H1 (cell line): Measurements from ENCODE around the gene RAB3GAP1. TPM values are rescaled to one million over a fixed set of nuclear protein-coding genes. Genes with fewer than 3 reads are reported as not detected.
A peak's percentile ranks its signal among the peaks of the same experiment; 100 is the strongest.

Experiments used
- CTCF ChIA-PET: fragments of 300-600 bp; sonication (Branson Sonifier 250); formaldehyde crosslinking; loops from one replicate; lab custom pipeline; 2021; ENCODE audit not compliant: partially characterized antibody; lab: Charles Lee
- POLR2A ChIA-PET: fragments of 300-600 bp; sonication (Branson Sonifier 250); formaldehyde crosslinking; loops from one replicate; lab custom pipeline; 2021; ENCODE audit warnings: inconsistent platforms; ENCODE audit not compliant: partially characterized antibody; lab: Charles Lee
- DNase-seq, 2 experiments: peaks; one replicate each; pipeline versions ENCODE4 v3.0.0 to v3.0.0-alpha.2; 2010 to 2022; ENCODE audit warnings: low spot score in 2 of 2, low read depth in 1 of 2, mixed read lengths in 1 of 2
- FAIRE-seq: peaks from 2 replicates; lab custom pipeline; 2011; peaks lifted over from hg19 to GRCh38; lab: Jason Lieb, UNC
- H2AFZ ChIP-seq: 2 replicates; pipeline ENCODE4 v1.8.1; 2012; ENCODE audit warnings: low read length, inconsistent platforms
- H2AK5ac ChIP-seq: 2 replicates; pipeline ENCODE4 v1.6.1; 2013; ENCODE audit warnings: low read depth, low read length
- H2BK120ac ChIP-seq: replicated peaks from 2 replicates; pipeline ENCODE3; 2013; ENCODE audit warnings: low read depth, low read length, inconsistent platforms
- H2BK12ac ChIP-seq: 2 replicates; pipeline ENCODE4 v1.6.1; 2013; ENCODE audit warnings: low read depth, low read length
- H2BK15ac ChIP-seq: 2 replicates; pipeline ENCODE4 v1.6.1; 2013; ENCODE audit warnings: low read length
- H2BK20ac ChIP-seq: 2 replicates; pipeline ENCODE4 v1.6.1; 2013; ENCODE audit warnings: low read length
- H2BK5ac ChIP-seq: 2 replicates; pipeline ENCODE4 v1.6.1; 2013; ENCODE audit warnings: low read depth, low read length
- H3K14ac ChIP-seq: 2 replicates; pipeline ENCODE4 v1.6.1; 2013; ENCODE audit warnings: inconsistent platforms; ENCODE audit not compliant: insufficient read length
- H3K18ac ChIP-seq: 2 replicates; pipeline ENCODE4 v1.6.1; 2013; ENCODE audit warnings: low read length; ENCODE audit errors: extremely low read depth
- H3K23ac ChIP-seq: 2 replicates; pipeline ENCODE4 v1.6.1; 2013; ENCODE audit warnings: inconsistent platforms; ENCODE audit not compliant: insufficient read length
- H3K23me2 ChIP-seq: 2 replicates; pipeline ENCODE4 v1.6.1; 2013; ENCODE audit warnings: low read depth, low read length
- H3K27ac ChIP-seq: 2 replicates; pipeline ENCODE4 v1.6.1; 2011; ENCODE audit warnings: low read depth, low read length, inconsistent platforms
- H3K27me3 ChIP-seq, 4 experiments: replicated peaks in 1 of 4; 1 replicate in 1 of 4; 2 replicates in 3 of 4; pipeline versions ENCODE4 v1.6.1 to v1.8.1; 2011 to 2013; ENCODE audit warnings: low read length in 3 of 4, mild to moderate bottlenecking in 3 of 4, inconsistent platforms in 2 of 4, mixed read lengths in 2 of 4, moderate library complexity in 1 of 4; ENCODE audit not compliant: control insufficient read depth in 3 of 4, insufficient read depth in 3 of 4; ENCODE audit errors: extremely low read depth in 1 of 4
- H3K36me3 ChIP-seq, 4 experiments: 2 replicates each; pipeline versions ENCODE4 v1.6.1 to v1.8.1; 2011 to 2013; ENCODE audit warnings: mild to moderate bottlenecking in 4 of 4, low read length in 3 of 4, moderate library complexity in 2 of 4, control low read depth in 1 of 4, inconsistent platforms in 1 of 4; ENCODE audit not compliant: insufficient read depth in 4 of 4, control insufficient read depth in 2 of 4
- H3K4ac ChIP-seq: replicated peaks from 2 replicates; pipeline ENCODE3; 2013; ENCODE audit warnings: low read length, low read depth, mixed read lengths, inconsistent platforms; ENCODE audit not compliant: insufficient read length
- H3K4me1 ChIP-seq, 4 experiments: replicated peaks in 1 of 4; 1 replicate in 1 of 4; 2 replicates in 3 of 4; pipeline versions ENCODE4 v1.6.1 to v1.8.1; 2011 to 2013; ENCODE audit warnings: low read length in 3 of 4, inconsistent platforms in 2 of 4, mixed read lengths in 1 of 4; ENCODE audit not compliant: insufficient read depth in 4 of 4, control insufficient read depth in 3 of 4
- H3K4me2 ChIP-seq, 2 experiments: 2 replicates each; pipeline versions ENCODE4 v1.6.1 to v1.8.1; 2011 to 2013; ENCODE audit warnings: low read depth in 2 of 2, low read length in 2 of 2, control low read depth in 1 of 2, inconsistent platforms in 1 of 2, mild to moderate bottlenecking in 1 of 2; ENCODE audit not compliant: insufficient read depth in 1 of 2
- H3K4me3 ChIP-seq, 4 experiments: fragments of 200-600, 300-600 bp in 1 of 4; sonication (generic), shearing (Covaris generic), sonication (Bioruptor Twin) in 1 of 4; 2 replicates each; pipeline versions ENCODE4 v1.5.1 to v1.8.1; 2011 to 2016; ENCODE audit warnings: low read length in 4 of 4, low read depth in 3 of 4, control low read depth in 2 of 4, inconsistent platforms in 2 of 4, mild to moderate bottlenecking in 2 of 4, mixed read lengths in 1 of 4, moderate library complexity in 1 of 4; ENCODE audit not compliant: insufficient read depth in 2 of 4; ENCODE audit errors: extremely low read depth in 1 of 4
- H3K56ac ChIP-seq: replicated peaks from 2 replicates; pipeline ENCODE3; 2013; ENCODE audit warnings: low read depth, mild to moderate bottlenecking, mixed read lengths, low read length, inconsistent platforms; ENCODE audit not compliant: insufficient read length
- H3K79me1 ChIP-seq: 2 replicates; pipeline ENCODE4 v1.6.1; 2013; ENCODE audit warnings: low read depth, low read length, control low read depth
- H3K79me2 ChIP-seq, 2 experiments: 2 replicates each; pipeline versions ENCODE4 v1.6.1 to v1.8.1; 2012 to 2013; ENCODE audit warnings: low read length in 2 of 2, mild to moderate bottlenecking in 2 of 2, inconsistent platforms in 1 of 2; ENCODE audit not compliant: insufficient read depth in 2 of 2, control insufficient read depth in 1 of 2
- H3K9ac ChIP-seq, 4 experiments: replicated peaks in 1 of 4; 1 replicate in 1 of 4; 2 replicates in 3 of 4; pipeline versions ENCODE4 v1.6.1 to v1.8.1; 2011 to 2013; ENCODE audit warnings: low read depth in 3 of 4, low read length in 3 of 4, control low read depth in 2 of 4, mild to moderate bottlenecking in 2 of 4, moderate library complexity in 2 of 4, inconsistent platforms in 1 of 4; ENCODE audit errors: extremely low read depth in 1 of 4
- H3K9me3 ChIP-seq, 2 experiments: 2 replicates each; pipeline versions ENCODE4 v1.6.1 to v1.8.1; 2012 to 2013; ENCODE audit warnings: mild to moderate bottlenecking in 2 of 2, moderate library complexity in 2 of 2, control low read depth in 1 of 2, inconsistent platforms in 1 of 2, low read depth in 1 of 2, low read length in 1 of 2, mixed read lengths in 1 of 2; ENCODE audit not compliant: insufficient read depth in 2 of 2
- H4K20me1 ChIP-seq, 2 experiments: replicated peaks in 1 of 2; 2 replicates each; pipeline versions ENCODE3 to v1.8.1; 2011 to 2013; ENCODE audit warnings: inconsistent platforms in 2 of 2, low read length in 2 of 2, mild to moderate bottlenecking in 1 of 2; ENCODE audit not compliant: insufficient read depth in 2 of 2, control insufficient read depth in 1 of 2
- H4K5ac ChIP-seq: 2 replicates; pipeline ENCODE4 v1.6.1; 2013; ENCODE audit warnings: low read length, low read depth, mixed read lengths, inconsistent platforms; ENCODE audit not compliant: insufficient read length
- H4K8ac ChIP-seq: 2 replicates; pipeline ENCODE4 v1.8.0; 2013; ENCODE audit warnings: mild to moderate bottlenecking, moderate library complexity, low read length, inconsistent platforms; ENCODE audit not compliant: insufficient read depth; ENCODE audit errors: extremely low read depth
- H4K91ac ChIP-seq: replicated peaks from 2 replicates; pipeline ENCODE3; 2013; ENCODE audit warnings: low read length, mixed read lengths, inconsistent platforms; ENCODE audit not compliant: insufficient read length
- BRCA1 ChIP-seq: IDR thresholded peaks from 2 replicates; pipeline ENCODE4 v1.6.1; 2012; ENCODE audit warnings: low read depth, low read length, improper control_type of control experiment
- HDAC2 ChIP-seq, 2 experiments: fragments of 300-600 bp in 1 of 2; sonication (generic) in 1 of 2; IDR thresholded peaks; 2 replicates each; pipeline ENCODE4 v1.6.1; 2011 to 2012; ENCODE audit warnings: low read depth in 2 of 2, low read length in 2 of 2, mild to moderate bottlenecking in 2 of 2, moderate library complexity in 2 of 2, borderline replicate concordance in 1 of 2, inconsistent platforms in 1 of 2
- TAF1 ChIP-seq: IDR thresholded peaks from 2 replicates; pipeline ENCODE4 v1.6.1; 2011; ENCODE audit warnings: mild to moderate bottlenecking, low read depth, low read length
- WGBS, 2 experiments: shearing (Covaris generic) in 1 of 2; methylation state at CpG; one replicate each; pipeline versions ENCODE4 v1.1.6 to v1.1.7; 2013 to 2015; ENCODE audit warnings: low lambda C conversion rate in 2 of 2, mixed read lengths in 2 of 2, inconsistent platforms in 1 of 2, low coverage in 1 of 2, missing lambda C conversion rate in 1 of 2; ENCODE audit not compliant: insufficient replicate concordance in 2 of 2, insufficient coverage in 1 of 2, insufficient read length in 1 of 2; ENCODE audit errors: extremely low coverage in 1 of 2, missing lambda C conversion rate in 1 of 2; 5-methylcytosine and 5-hydroxymethylcytosine counted together
- polyA plus RNA-seq, 7 experiments: library from polyadenylated mRNA; depleted of rRNA in 3 of 7; stranded (reverse) in 5 of 7; unstranded in 2 of 7; fragments of >200 nt in 5 of 7; fragments of 200-250 nt in 2 of 7; gene quantifications; 1 replicate in 5 of 7; 2 replicates in 1 of 7; 4 replicates in 1 of 7; pipeline versions ENCODE4 v1.2.1 to v1.2.3, GENCODE V29; 2011 to 2013; ENCODE audit warnings: missing spikeins in 2 of 7, mixed read lengths in 2 of 7
- total RNA-seq: library from RNA; stranded (reverse); fragmentation: NEBNext Ultra II Directional; extraction: Animal tissue kit (Norgen Biotek cat#: 25700); gene quantifications from 2 replicates; pipeline ENCODE4 v1.2.1, GENCODE V29; 2021

The RAB3GAP1 gene
- total and polyA plus RNA-seq, 2 of the 8 experiments (the other 6 are each of a cell fraction or from before 2014, with no cell fraction given): 9.8 to 28.6 TPM

DNA sequence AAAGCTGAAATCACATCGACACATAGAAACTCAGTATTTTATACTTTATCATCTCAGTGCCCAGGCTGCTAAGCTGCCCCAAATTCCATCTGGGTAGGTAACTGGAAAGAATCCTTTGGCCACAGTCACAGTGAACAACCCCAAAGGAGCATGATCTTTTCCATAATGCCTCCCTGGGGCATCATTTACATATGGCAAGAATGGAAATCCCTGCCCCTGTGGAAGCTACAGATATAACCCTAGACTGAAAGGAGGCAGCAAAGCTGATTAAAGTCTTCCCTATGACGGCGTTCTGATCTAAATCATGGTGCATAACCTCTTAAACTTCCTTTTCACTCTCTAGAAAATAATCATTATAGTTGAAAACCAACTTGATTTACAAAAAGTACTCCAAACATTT lies 46.3 kb upstream of the RAB3GAP1 start:
- H3K18ac ChIP-seq: no peak overlapping the region
- no peaks in the 10 kb centered on the region for H3K79me2 ChIP-seq
- no peak overlapping the region for H3K4ac ChIP-seq
- H3K9me3 ChIP-seq: no peaks in the 10 kb centered on the region
- no peaks in the 10 kb centered on the region for H3K79me1 ChIP-seq
- no peaks in the 10 kb centered on the region for H4K20me1 ChIP-seq
- H2AFZ ChIP-seq: no peak overlapping the region
- H4K91ac ChIP-seq: no peak overlapping the region
- H2BK120ac ChIP-seq: no peak overlapping the region
- H4K5ac ChIP-seq: no peak overlapping the region
- FAIRE-seq (no peak), DNase-seq (no peak)
- no peak overlapping the region for H3K4me3 ChIP-seq
- H3K56ac ChIP-seq: no peak overlapping the region
- H2BK5ac ChIP-seq: no peak overlapping the region
- no peaks in the 10 kb centered on the region for H3K23me2 ChIP-seq
- peaks cover 0 to 4% (median under 1%) of the 10 kb centered on the region in 4 experiments; a peak in 2 of 7 replicates for H3K4me1 ChIP-seq
- 70% methylated on average over 3 of the region's 3 CpGs; no CpG with 5 or more reads in 1 of the 2 experiments for WGBS, 2 experiments
- ChIA-PET POLR2A (no interaction called here), CTCF (interaction anchor here (0.6 to 2.8 kb wide), 12 partner anchors 9 to 792 kb away, joined by 3 to 13 read pairs (median 3); no protein-coding TSS in a partner anchor)
- no peak overlapping the region for H2AK5ac ChIP-seq
- no peak overlapping the region for H2BK20ac ChIP-seq
- no peak overlapping the region for H2BK12ac ChIP-seq
- H3K4me2 ChIP-seq: no peak overlapping the region
- H4K8ac ChIP-seq: no peak overlapping the region
- peaks cover 0 to 4% (median 0%) of the 10 kb centered on the region in 4 experiments; a peak in 2 of 7 replicates for H3K27me3 ChIP-seq
- no peaks in the 10 kb centered on the region for H3K36me3 ChIP-seq
- no peak overlapping the region for H3K27ac ChIP-seq
- no peak overlapping the region for H3K23ac ChIP-seq
- no peak overlapping the region for H3K9ac ChIP-seq
- no peak overlapping the region for H3K14ac ChIP-seq
- no peak overlapping the region for H2BK15ac ChIP-seq
- TF ChIP-seq BRCA1: no peak
- 0 out of 4 replicates have a peak, but pooled peaks of 1 of the 2 experiments have one; percentile 15 for TF ChIP-seq HDAC2 (IDR thresholded peaks at IDR 0.05; ENCODE audit: borderline replicate concordance in 1 of 2, low read depth in 2 of 2, low read length in 2 of 2)
- no peak for TF ChIP-seq TAF1
